Middle frontal gyrus (tissue), 1 donor: Measurements from ENCODE around the gene C10orf90.
A peak's percentile ranks its signal among the peaks of the same experiment; 100 is the strongest.
"Not testable (repeated sequence)": the region's sequence is repeated elsewhere in the genome, so short reads cannot be mapped to it uniquely, and the experiment has no call there.

Experiments
- DNase-seq: peaks from one replicate; pipeline ENCODE4 v3.0.0-alpha.2; 2015; ENCODE audit warnings: low spot score; ENCODE audit errors: extremely low spot score

C10orf90 gene

DNA sequence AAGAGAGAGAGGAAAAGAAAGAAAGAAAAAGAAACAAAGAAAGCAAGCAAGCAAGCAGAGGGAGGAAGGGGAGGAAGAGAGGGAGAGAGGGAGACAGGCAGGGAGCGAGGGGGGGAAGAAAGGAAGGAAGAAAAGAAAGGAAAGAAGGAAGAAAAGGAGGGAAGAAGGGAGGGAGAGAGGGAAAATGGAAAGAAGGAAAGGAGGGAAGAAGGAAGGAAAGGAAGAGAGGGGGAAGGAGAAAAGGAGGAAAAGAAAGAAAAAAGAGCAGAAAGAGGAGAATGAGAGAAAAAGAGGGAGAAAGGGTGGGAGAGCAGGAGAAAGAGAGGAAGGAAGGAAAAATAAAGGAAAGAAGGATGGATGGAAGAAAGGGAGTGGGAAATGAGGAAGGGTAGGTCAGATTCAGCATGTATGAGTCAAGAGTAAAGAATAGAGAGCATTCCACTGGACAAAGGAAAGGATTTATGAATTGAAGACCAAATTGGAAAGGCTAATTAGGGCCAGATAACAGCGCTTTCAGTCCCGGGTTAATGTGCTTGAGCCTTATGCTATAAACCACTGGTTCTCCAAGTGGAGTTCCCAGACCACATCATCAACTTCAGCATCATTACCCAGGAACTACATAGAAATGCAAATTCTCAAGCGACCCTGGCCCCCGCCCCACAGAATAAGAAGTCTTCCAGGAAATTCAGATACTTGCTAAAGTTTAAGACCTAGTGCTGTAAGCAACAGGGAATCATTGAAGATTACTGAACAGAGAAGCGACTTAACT, 85.1 kb downstream of the C10orf90 start:
- no peak for DNase-seq

DNA sequence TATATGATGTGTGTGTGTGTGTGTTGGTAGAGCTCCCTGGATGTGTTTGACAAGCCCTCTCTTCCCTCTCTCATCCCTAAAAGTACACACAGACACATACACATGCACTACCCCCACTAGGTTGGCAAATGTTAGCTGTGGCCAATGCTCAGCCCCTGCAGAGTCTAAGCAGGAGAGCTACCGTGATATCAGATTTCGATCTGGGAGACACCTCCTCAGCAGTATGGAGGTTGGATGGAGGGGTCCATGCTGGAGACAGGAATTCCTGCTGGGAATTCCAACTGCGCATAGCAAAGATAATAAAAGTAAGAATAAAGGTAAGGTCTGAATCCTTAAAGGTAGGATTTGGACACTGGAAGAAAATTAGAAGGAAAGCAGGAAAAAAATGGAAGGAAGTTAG, 85.7 kb downstream of the C10orf90 start:
- no peak for DNase-seq

DNA sequence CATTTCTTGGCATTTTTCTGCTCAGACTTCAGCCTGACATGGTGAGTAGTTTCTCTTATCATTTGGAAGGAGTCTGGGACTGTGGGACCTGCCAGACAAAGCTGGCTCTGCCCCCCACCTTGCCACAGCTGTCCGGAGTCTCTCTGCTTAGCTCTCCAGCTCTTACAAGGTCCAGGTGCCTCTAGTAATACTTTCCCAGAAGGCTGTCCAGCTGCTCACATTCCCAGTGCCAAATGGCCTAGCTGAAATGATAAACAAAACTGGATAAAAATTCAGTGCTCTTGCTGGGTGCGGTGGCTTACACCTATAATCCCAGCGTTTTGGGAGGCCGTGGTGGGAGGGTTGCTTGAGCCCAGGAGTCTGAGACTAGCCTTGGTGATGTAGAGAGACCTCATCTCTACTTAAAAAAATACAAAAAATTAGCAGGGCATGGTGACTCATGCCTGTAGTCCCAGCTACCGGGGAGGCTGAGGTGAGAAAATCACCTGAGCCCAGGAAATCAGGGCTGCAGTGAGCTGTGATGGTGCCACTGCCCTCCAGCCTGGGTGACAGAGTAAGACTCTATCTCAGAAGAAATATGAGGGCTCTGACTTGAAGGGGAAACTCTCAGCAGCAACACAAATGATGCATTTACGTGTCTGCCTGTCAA, 86.8 kb downstream of the C10orf90 start:
- no peak for DNase-seq

DNA sequence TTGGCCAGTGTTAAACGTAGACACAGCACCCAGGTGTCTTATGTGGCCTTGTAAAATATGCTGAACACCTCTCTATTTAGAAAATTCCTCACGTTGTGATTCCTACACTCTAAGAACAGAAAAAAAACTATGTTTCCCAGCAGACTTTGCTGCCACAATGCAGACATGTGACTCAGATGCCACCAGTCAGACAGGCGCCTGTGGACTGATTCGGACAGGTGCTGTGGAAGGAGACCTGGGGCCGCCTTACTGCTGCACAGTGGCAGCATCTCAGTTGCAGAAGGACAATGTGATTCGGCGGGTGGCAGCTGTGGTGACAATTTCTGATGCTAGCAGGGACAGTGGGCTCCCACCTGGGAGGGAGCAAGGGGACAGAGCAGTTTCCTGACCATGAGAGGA, 88.8 kb downstream of the C10orf90 start:
- DNase-seq: no peak

DNA sequence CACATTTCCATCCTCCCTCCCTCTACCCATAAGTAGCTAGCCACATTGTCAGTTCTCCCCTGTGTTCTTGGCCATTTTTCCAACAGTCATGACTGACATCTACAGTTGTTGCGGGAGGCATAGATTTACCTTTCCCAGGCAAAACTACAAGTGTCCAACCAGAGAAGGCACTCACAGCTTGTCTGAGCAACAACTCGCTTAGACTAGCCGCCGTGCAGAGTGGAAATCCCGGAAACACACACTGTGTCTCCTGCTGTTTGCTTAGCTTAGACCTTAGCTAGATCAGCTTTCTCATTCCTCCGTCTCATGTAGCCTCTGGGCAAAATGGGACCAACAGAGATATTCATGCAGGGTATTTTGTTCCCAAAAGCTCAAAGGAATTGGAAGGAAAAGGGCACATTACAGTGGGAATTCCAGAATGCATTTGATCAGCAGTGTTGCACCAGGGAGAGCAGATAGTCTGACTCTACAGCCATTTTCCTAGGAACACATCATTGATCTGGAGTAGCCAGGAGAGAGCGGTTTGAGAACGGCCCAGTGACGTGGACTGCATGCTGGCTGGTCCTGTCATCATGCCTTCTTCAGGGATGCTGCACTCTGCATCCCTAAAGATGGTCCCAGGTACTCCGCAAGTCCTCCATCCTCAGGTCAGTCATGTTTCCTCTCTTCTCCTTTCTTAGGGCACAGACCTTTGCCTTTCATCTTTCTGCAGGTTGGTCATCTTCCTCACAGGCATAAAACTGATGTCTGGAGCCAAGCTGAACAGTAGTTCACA, 89.4 kb downstream of the C10orf90 start:
- no peak for DNase-seq

DNA sequence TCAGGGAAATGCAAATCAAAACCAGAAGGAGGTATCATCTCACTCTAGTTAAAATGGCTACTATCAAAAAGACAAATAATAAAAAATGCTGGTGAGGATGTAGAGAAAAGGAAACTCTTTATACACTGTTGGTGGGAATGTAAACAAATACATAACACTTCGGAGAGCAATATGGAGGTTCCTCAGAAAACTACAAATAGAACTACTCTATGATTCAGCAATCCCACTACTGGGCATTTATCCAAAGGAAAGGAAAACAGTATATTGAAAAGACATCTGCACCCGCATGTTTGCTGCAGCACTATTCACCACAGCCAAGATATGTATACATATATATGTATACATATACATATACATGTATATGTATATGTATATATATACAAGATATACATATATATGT, 94.2 kb downstream of the C10orf90 start:
- DNase-seq: no peak

DNA sequence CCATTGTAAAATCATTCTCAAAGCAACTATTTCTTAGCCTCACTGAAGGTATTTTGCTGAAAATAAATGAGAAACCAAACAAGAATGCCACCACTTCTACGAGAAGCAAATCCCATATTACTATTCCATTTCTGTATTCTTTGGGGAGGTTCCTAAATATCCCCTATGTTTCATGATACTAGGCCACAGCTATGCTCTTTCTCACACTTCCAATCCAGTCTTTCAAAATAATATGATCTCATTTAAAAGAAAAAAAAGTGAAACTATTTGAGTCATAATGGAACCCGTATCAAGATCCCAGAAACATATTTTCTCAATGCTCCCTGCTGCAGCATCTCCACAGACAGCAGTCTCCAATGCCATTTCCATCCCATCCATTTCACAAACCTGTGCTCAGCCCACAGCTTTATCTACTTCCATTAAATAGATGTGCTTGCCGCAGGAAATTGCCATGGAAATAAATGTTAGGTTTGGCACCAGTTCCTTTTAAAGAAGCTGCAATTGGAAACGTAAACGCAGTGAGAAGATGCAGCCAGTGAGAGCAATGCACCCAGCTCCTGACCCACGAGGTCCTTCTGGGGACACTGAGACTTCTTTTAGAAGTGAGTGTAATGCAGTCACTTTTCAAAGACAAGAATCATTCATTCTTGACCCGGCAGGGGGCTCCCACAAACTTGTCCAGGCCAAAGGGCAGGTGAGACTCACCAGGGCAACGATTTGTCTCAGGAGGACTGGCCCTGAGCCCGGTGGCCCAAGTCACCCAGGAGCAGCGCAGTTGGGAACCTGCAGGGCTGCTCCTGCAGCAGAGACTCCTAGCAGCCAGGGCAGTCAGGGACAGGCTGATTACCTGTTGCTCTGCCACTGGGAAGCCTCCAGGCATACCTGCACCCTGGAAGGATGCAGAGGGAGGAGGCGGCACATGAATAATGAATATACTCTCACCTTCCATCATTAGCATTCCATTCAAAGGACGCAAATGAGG, 99.6 kb downstream of the C10orf90 start:
- no peak for DNase-seq

DNA sequence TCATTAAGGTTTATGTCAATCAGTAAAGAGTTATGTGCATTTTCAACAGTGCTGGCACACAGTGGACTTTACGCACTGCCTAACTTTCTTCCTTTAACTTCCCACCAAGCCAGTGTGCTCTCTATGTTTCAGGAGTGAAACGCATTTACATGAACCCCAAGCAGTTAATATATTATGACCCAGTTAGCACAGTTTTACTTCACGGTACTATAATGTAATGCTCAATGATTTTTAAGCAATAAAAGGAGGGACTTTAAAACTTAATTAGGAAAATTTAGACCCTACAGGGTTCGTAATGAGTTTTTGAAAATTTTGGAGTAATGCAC, 100.3 kb downstream of the C10orf90 start:
- DNase-seq: no peak

DNA sequence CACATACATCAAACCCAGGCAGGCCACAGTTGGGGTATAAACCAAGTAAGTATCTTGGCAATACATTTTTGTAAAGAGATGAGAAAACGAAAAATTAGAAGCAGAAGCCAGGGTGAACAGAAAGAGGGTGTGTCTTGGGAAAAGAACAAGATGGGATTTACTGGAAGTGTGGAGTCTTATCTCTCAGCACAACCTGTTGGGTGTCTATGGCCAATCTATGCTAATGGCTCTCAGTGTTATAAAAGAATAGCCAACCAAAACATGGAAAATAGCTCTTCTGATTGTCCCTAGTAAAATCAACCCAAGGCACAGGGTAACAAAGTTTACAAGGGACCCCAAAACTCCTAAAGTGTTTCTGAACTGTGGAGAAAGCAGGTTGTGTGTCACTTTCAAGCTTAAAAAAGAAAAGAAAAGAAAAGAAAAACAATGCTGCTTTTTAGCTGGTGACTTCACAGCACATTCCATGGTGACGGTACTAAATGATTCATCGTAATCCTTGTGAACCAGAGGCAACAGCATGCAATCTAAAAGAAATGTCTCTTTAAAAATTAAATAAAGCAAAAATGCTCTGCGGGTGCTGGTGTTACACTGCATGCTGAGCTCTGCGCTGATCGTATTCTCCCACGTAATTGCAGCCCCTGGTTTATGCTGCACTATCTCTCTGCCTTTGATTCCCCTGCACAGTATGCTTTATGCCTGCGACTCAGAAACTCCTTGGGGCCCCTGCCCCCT, 100.8 kb downstream of the C10orf90 start:
- DNase-seq: no peak

DNA sequence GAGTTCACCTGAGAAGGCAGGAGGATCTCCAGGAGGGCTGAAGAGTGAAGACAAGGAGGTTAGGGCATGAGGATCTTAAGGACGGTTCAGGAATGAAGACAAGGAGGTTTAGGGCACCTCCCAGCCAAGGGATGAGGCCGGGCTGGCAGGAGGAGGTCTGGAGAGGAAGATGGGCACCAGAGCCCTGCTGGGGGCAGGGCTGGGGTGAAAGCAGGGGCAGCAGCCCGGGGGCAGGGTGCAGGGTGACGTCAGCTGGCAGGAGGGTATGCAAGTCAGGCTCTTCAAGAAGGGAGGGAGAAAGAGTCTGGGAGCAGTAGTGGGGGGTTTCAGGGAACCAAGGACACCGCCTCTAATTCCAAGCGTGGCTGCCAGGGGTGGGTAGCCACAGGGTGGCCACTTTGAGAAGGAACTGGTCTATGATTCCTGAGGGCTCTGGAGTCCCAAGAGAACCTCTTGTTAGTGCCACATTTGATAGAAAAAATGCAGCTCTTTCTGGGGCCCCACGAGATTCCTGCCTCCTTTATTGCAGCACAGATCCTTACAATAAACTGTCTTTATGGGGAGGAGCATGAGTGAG, 101.6 kb downstream of the C10orf90 start:
- no peak for DNase-seq

DNA sequence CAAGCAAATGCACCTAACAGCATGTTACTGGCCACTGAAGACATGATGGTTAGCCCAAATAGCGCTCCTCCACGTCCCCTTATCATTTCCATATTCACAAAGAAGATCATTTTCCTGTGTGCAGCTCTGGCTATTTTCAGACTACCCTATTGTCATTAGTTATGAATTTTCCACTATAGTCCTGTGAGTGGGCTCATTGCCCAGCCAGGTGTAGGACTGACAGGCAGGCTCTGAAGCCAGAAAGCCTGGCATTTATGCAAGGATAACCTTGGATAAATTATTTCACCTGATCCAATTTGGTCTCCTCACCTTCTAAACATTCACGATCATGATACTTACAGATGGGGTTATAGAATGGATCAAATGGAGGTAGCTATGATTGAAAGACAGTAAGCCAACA, 104.6 kb downstream of the C10orf90 start:
- no peak for DNase-seq

DNA sequence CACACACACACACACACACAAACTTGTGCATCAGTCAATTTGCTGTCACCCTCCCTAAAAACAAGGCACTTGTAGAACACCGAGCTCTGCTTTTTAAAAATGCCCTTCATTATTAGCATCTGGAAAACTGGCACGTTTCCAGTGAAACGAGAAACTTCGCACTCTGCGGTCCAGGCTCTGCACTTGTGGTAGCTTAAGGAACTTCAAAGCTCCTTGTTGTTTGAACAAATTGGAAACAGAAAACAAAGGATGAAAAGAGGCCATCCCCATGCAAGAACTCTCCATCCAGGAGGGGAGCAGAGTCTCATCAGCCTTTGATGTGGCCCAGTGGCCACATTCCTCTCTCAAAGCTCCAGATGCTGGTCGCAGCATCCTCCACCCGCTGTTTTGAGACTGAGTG, 105.1 kb downstream of the C10orf90 start:
- no peak for DNase-seq

DNA sequence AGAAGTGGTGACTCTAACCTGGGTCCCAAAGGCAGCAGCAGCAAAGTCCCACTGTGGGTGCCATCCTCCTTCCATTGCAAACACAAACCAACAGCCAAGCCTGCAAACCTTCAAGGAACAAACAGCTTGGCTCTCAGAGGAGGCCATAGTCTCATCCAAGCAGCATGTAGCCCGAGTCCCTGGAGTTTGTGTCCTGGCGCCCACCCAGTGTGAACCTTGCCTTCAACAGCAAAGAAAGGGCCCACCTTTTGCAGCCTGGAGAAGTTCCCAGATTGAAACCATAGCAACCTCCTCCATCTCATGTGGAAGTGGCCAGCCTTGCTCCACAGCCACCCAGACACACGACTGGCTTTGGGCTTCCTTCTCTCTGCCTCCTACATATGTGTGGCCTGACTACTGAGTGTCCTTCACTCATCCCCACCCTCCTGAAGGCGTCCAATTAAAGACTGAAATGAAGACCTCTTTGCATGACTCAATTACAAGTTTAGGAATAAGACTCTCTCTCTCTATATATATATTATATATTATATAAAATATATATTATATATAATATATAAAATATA, 106.1 kb downstream of the C10orf90 start:
- no peak for DNase-seq

DNA sequence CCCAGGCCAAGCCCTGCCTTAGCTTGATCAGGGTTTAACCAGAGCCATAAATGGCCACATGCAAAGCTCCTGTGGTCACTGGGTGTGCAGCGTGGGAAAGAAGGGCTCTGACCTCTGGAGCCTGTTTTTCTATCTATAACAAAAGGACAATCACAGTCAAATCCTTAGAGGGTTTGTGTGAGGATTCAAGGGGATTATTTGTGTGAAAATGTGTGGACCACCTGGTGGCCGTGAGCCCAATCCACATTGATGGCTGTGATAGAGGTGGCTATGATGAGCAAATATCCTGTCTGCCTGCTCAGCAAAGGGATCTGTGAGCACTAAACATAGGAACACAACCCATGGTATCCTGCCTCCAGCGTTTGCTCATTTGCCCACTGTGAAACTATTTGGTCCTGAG, 107.1 kb downstream of the C10orf90 start:
- DNase-seq: no peak

DNA sequence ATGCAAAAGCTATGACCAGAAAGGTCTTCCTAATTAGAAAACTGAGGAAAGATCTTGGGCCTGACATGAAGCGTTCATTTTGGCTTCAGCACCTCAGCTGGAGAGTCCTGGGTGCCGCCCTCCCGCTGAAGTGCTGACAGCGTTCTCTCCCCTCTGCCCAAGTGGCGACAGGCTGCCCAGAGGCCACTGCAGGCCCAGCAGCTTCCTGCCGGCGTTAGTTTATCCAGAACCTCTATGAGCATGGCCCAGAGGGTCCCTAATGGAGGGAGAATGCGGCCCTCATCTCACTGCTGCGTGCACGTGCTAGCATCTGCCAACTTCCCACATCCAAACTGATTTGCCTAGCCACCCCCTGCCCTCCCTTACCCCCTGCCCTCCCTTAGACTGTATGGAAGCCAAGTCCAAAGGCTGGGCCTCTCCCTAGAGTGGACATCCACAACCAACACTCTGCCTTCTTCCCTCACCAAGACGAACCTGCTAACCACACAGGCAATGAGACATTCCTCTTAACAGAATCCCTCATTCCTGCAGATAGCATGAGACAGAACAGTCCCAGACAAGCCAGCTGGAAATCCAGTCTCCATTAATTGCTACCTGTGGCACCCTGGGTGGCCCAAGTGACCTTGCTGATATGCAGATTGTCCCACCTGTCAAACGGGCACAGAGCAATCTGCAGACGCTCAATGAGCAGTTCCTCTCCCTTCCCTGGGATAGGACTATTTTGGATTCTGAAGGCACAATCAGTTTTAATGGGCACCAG, 108.4 kb downstream of the C10orf90 start:
- DNase-seq: no peak

DNA sequence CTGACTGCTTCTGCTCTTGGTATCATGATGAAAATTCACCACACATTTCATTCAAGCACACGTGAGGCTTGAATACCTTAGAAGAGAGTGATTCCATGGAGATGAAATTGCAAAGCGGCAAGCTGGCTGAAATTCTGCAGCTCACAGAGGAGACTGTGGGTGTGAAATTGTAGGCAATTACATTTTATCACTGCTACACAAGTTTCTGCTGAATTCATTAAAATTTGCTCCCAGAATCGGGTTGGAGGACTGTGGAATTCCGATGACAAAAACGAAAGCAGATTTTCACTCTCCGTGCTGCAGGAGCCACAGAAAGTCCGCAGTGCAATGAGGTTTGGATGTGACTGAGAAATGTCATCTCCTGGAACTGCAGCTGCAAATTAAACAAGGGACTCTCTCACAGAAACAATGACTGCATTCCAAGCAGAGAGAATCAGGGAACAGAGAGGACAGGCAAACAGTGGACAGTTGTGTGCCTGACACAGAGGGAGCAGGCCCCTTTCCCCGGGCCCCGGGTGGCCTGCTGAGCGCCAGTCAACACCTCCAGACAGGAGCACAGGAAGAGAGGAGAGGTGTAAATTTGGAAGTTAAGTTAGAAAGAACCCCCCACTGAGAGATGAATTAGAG, 109.1 kb downstream of the C10orf90 start:
- DNase-seq: peak; percentile 56

DNA sequence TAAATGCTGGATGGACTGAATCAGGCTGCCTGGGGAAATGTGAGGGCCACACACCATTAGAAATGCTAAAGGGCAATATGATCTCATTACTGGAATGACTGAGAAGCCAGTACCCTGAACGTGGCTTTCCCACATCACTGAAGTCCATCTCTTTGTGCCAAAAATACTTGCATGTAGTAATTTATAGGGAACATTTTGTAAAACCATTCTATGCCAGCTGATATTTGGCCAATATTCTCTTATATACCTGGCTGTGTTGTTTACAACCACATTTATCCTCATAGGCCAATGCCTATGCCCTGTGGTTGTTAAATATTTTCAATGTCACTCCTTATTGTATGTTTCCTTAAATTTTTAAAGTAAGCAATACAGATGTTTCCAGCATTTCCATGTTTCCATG, 111.6 kb downstream of the C10orf90 start:
- DNase-seq: no peak

DNA sequence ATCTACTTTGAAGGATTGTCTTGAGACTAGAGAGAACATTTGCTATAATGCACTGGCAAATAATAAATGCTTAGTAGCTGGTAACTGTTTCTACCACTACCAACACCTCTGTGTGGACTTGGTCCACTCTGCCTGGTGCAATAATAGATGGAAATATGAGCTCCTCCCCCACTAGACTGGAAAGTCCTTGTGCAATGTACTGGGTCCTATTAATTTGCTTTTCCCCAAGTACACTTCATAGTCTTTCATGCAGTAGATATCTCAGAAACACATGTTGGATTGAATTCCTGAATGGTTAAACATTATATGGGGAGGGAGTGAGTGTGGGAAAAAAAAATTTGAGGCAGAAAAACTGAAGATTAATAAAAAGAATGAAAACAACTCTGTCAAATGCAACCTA, 119.3 kb downstream of the C10orf90 start:
- DNase-seq: no peak

DNA sequence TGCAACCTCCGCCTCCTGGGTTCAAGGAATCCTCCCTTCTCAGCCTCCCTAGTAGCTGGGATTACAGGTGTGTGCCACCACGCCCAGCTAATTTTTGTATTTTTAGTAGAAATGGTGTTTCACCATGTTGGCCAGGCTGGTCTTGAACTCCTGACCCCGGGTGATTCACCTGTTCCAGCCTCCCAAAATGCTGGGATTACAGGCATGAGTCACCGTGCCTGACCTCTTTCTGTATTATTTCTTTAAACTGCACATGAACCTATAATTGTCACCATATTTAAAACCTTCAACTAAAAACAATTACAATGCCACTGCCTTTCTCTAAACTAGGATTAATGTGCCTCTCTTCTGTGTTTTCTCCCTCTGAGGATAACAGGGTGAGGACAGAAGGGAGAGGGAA, 119.9 kb downstream of the C10orf90 start:
- not testable (repeated sequence) for DNase-seq
